Karpas-422 (cell line): ENCODE measurements around the gene SWSAP1. TPM values are rescaled to one million over a fixed set of nuclear protein-coding genes. Genes with fewer than 3 reads are reported as not detected.

Experiments used
- DNase-seq: peaks from one replicate; pipeline ENCODE4 v3.0.0-alpha.2; 2015
- H2AFZ ChIP-seq: fragments of 200-600 bp; sonication (generic); 2 replicates; pipeline ENCODE4 v1.6.1; 2014; ENCODE audit warnings: antibody characterized with exemption, low read length, mixed read lengths
- H3K27ac ChIP-seq: fragments of 200-600 bp; sonication (generic); 2 replicates; pipeline ENCODE4 v1.5.1; 2014; ENCODE audit warnings: mild to moderate bottlenecking, low read length, moderate library complexity
- H3K27me3 ChIP-seq: fragments of 200-600 bp; sonication (generic); 2 replicates; pipeline ENCODE4 v1.6.1; 2014; ENCODE audit warnings: low read length, mixed read lengths
- H3K36me3 ChIP-seq: fragments of 200-600 bp; sonication (generic); 2 replicates; pipeline ENCODE4 v1.6.1; 2014; ENCODE audit warnings: low read length, mixed read lengths; ENCODE audit not compliant: insufficient read depth
- H3K4me1 ChIP-seq: fragments of 200-600 bp; sonication (generic); 2 replicates; pipeline ENCODE4 v1.6.1; 2014; ENCODE audit warnings: mild to moderate bottlenecking, low read length, mixed read lengths
- H3K4me2 ChIP-seq: fragments of 200-600 bp; sonication (generic); 2 replicates; pipeline ENCODE4 v1.6.1; 2014; ENCODE audit warnings: low read length, low read depth, mild to moderate bottlenecking; ENCODE audit not compliant: poor library complexity, severe bottlenecking
- H3K4me3 ChIP-seq: fragments of 200-600 bp; sonication (generic); 2 replicates; pipeline ENCODE4 v1.5.1; 2014; ENCODE audit warnings: mild to moderate bottlenecking, antibody characterized with exemption, low read length, mixed read lengths
- H3K79me2 ChIP-seq: fragments of 200-600 bp; sonication (generic); 2 replicates; pipeline ENCODE4 v1.6.1; 2014; ENCODE audit warnings: mild to moderate bottlenecking, low read length, mixed read lengths
- H3K9ac ChIP-seq: fragments of 200-600 bp; sonication (generic); 2 replicates; pipeline ENCODE4 v1.6.0; 2014; ENCODE audit warnings: low read length
- H3K9me2 ChIP-seq: fragments of 200-600 bp; sonication (generic), shearing (Covaris generic); replicated peaks from 2 replicates; pipeline ENCODE4 v1.6.0; 2014; ENCODE audit warnings: mild to moderate bottlenecking, low read length, moderate library complexity; ENCODE audit not compliant: insufficient read depth
- H3K9me3 ChIP-seq: fragments of 300-700, 200-600 bp; sonication (generic); 2 replicates; pipeline ENCODE4 v1.6.1; 2014; ENCODE audit warnings: low read length, mixed read lengths
- H4K20me1 ChIP-seq: fragments of 200-600 bp; sonication (generic); 2 replicates; pipeline ENCODE4 v1.6.1; 2014; ENCODE audit warnings: mild to moderate bottlenecking, antibody characterized with exemption, low read length, low read depth; ENCODE audit not compliant: insufficient read depth
- total RNA-seq: library from RNA; depleted of rRNA; stranded (reverse); fragments of >200 nt; shearing (Covaris generic); gene quantifications from 2 replicates; pipeline ENCODE4 v1.2.3, GENCODE V29; 2014; ENCODE audit warnings: low replicate concordance

SWSAP1 gene
- total RNA-seq, 1 experiment from 2014 or later = 7.4 TPM

GRCh38 chr19:11418549-11419506, 44.4 kb downstream of the SWSAP1 start, which contains the start of gene RGL3:
Gene RGL3 (minus strand): TSS chr19:11419314. CDS start chr19:11419278, 36 bp downstream.
- no peak within 1 kb of the TSS for H3K27ac ChIP-seq
- peak within 1 kb of the TSS; percentile 23 for H3K4me2 ChIP-seq
- H3K36me3 ChIP-seq = no peaks in the 10 kb centered on the region
- no peaks in the 10 kb centered on the region for H3K27me3 ChIP-seq
- no peak within 1 kb of the TSS for H3K4me3 ChIP-seq
- H3K9ac ChIP-seq = no peak within 1 kb of the TSS
- no peaks in the 10 kb centered on the region for H3K9me3 ChIP-seq
- no peak within 1 kb of the TSS for H2AFZ ChIP-seq
- no peaks in the 10 kb centered on the region for H3K79me2 ChIP-seq
- H3K4me1 ChIP-seq = peaks cover 26% of the 10 kb centered on the region
- no peaks in the 10 kb centered on the region for H3K9me2 ChIP-seq
- DNase-seq = no peak
- H4K20me1 ChIP-seq = no peaks in the 10 kb centered on the region

DNA sequence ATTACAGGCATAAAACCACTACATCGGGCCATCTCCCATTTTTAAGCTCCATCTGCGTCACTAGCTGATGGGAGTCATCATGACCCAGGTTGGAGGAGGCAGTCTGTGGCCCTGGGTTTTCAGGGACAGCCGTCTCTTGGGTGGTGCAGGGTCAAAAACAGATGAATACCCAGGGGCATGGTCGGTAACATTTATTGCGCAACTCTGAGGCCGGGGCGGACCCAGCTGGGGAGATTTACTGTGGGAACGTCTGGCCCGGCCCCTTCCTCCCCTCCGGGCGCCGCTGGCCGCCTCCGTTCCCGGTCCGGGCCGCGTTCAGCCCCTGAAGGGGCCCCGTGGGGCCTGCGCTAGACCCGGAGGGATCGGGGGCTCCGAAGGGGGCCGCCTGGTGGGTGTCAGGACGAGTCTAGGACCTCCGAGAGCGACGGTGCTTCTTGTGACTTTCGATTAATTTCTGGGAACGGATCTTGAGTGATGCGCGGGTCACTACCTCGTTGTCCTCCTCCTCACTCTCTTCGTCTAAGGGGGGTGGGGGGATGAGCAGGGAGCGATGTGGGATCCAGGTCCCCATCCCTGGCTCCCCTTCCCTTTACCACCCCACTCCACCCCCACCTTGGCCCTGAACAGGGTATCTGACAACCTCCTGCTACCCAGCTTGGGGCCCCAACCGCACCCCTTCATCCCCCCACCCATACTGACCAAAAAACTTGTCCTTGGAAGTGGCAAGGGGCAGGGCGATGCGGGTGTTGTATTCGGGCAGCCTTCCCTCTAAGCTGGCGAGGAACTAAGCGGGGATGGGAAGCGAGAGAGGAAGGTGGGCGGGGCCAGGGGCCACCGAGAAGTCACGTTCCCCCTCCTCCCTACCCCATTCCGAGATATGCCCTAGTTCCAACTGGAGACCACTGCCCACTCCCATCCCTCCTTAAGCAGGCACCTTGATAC, 46.2 kb downstream of the SWSAP1 start:
- H3K4me1 ChIP-seq = peaks cover 26% of the 10 kb centered on the region
- no peaks in the 10 kb centered on the region for H3K9me2 ChIP-seq
- H3K9me3 ChIP-seq = no peaks in the 10 kb centered on the region
- H4K20me1 ChIP-seq = no peaks in the 10 kb centered on the region
- no peak overlapping the region for H2AFZ ChIP-seq
- H3K79me2 ChIP-seq = no peaks in the 10 kb centered on the region
- no peaks in the 10 kb centered on the region for H3K36me3 ChIP-seq
- DNase-seq = no peak
- peak overlapping the region; percentile 32; the same call in 1 of the 2 replicates for H3K4me3 ChIP-seq
- no peak overlapping the region for H3K27ac ChIP-seq
- H3K27me3 ChIP-seq = no peaks in the 10 kb centered on the region
- peak overlapping the region; percentile 39 for H3K4me2 ChIP-seq
- H3K9ac ChIP-seq = peak overlapping the region; percentile 45

DNA sequence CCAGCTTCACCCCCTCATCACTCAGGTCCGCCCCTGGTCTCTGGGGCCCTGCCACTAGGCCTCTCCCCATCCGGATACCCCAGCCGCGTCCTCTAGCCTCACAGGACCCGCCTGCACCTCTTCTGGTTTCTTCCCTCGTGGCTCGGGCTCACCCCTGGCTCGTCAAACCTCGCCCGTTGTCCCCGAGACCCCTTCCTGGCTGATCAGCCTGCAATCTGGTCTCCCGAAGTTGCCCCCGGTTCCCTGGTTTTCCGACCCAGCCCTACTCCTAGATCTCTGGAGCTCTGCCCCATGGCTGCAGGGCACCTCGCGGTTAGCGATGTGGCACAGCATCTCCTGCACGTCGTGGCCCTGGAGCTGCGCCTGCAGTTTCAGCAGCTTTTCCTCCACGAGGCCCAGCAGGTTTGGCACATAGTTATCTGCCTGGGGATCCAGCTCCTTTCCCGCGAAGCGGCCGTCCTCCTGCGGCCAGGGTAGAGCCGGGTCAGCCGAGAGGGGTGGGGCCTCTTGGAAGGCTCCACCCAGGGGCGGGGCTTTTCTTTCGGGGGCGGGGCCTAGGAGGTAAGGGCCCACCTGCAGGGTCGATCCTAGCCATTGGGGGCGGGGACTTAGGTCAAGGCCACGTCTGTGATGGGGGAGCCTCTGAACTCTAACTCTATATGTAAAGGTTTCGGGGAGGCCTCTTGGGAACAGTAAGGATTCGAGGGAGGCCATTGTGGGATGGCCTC, 47.1 kb downstream of the SWSAP1 start:
- H3K27me3 ChIP-seq = no peaks in the 10 kb centered on the region

GRCh38 chr19:11422163-11423065, 47.9 kb downstream of the SWSAP1 start:
- no peaks in the 10 kb centered on the region for H4K20me1 ChIP-seq
- H3K9me2 ChIP-seq = no peaks in the 10 kb centered on the region
- H3K79me2 ChIP-seq = no peaks in the 10 kb centered on the region
- no peaks in the 10 kb centered on the region for H3K27me3 ChIP-seq
- H2AFZ ChIP-seq = no peak overlapping the region; the same call in 1 of the 2 replicates
- H3K27ac ChIP-seq = no peak overlapping the region
- peaks cover 26% of the 10 kb centered on the region for H3K4me1 ChIP-seq
- peak; percentile 87 for DNase-seq
- H3K4me3 ChIP-seq = peak overlapping the region; percentile 20; the same call in 1 of the 2 replicates
- peak overlapping the region; percentile 52 for H3K4me2 ChIP-seq
- no peaks in the 10 kb centered on the region for H3K36me3 ChIP-seq
- 0 out of 2 replicates have a peak overlapping the region, but pooled peaks have one; percentile 10 for H3K9ac ChIP-seq
- H3K9me3 ChIP-seq = no peaks in the 10 kb centered on the region

More for the DNA sequence above, 47.1 kb downstream of the SWSAP1 start:
- Histone ChIP-seq H2AFZ (no peak overlapping the region), H3K27ac (no peak overlapping the region), H3K9me2 (no peaks in the 10 kb centered on the region), H3K79me2 (no peaks in the 10 kb centered on the region), H3K9me3 (no peaks in the 10 kb centered on the region), H3K9ac (peak overlapping the region; percentile 45; the same call in 1 of the 2 replicates), H4K20me1 (no peaks in the 10 kb centered on the region), H3K4me2 (peak overlapping the region; percentile 39), H3K4me3 (no peak overlapping the region; the same call in 1 of the 2 replicates), H3K4me1 (peaks cover 26% of the 10 kb centered on the region), H3K36me3 (no peaks in the 10 kb centered on the region)
- peak; percentile 78 for DNase-seq

DNA sequence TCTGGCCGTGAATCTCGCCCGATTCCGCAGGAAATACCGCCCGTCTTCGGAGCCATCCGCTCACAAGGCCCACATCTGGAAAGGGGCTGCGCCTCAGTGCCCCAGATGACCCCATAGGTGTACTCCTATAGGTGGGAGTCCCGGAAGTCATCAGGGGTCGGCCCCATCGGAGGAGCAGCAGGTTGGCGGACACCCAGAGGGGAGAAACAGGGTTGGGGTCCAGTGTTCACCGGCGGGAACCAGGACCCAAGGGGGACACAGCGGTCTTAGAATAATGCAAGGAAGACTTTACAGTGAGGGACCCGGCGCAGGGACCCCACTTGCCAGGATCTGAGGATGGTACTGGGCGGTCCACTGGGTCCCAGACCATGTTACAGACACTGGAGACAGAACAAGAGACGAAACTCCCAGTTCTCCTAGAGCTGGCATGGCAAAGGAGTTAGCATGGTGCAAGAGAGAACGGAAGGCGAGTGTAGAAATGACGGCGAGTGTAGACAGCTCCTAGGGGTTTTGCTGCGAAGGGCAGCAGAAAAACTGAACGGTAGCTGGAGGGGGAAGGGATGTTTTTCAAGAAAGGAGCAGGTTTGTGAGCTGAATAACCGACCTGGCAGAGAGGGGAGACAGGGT, 48.8 kb downstream of the SWSAP1 start:
- Histone ChIP-seq H3K27ac (no peak overlapping the region), H3K4me1 (peaks cover 26% of the 10 kb centered on the region), H3K9ac (no peak overlapping the region), H3K27me3 (no peaks in the 10 kb centered on the region), H2AFZ (no peak overlapping the region), H4K20me1 (no peaks in the 10 kb centered on the region), H3K9me2 (no peaks in the 10 kb centered on the region), H3K79me2 (no peaks in the 10 kb centered on the region), H3K4me2 (peak overlapping the region; percentile 52), H3K9me3 (no peaks in the 10 kb centered on the region), H3K36me3 (no peaks in the 10 kb centered on the region), H3K4me3 (no peak overlapping the region)
- DNase-seq = no peak

DNA sequence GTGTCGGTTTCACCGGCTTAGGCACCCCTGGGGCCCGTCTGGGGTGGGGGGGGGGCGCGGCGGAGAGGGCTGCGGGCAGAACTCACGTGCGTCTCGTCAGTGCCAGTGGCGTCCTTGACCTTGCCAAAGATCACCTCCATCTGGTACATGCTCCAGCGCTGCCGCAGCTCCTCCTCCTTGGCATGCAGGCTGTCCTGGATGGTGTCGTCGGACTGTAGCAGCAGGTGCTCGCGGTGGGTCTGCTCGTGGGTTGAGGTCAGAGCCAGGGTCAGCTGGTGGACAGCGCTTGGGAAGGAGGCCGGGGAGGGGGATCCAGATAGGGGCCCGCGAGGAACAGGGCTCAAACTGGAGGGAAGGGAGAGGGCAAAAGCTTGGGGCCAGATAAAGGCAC, 49.3 kb downstream of the SWSAP1 start:
- no peaks in the 10 kb centered on the region for H3K36me3 ChIP-seq
- DNase-seq = no peak
- no peak overlapping the region for H3K27ac ChIP-seq
- H4K20me1 ChIP-seq = no peaks in the 10 kb centered on the region
- no peaks in the 10 kb centered on the region for H3K79me2 ChIP-seq
- no peak overlapping the region for H2AFZ ChIP-seq
- no peak overlapping the region for H3K4me3 ChIP-seq
- no peaks in the 10 kb centered on the region for H3K9me3 ChIP-seq
- H3K4me2 ChIP-seq = no peak overlapping the region
- H3K27me3 ChIP-seq = no peaks in the 10 kb centered on the region
- H3K9me2 ChIP-seq = no peaks in the 10 kb centered on the region
- peaks cover 26% of the 10 kb centered on the region for H3K4me1 ChIP-seq
- no peak overlapping the region for H3K9ac ChIP-seq
